ENCODE measurements around the gene FRMD3. TPM values are rescaled to one million over a fixed set of nuclear protein-coding genes. Genes with fewer than 3 reads are reported as not detected.
A peak's percentile ranks its signal among the peaks of the same experiment; 100 is the strongest.

The FRMD3 gene
- total and polyA plus RNA-seq, 8 donors, result 1.3 to 18.0 (median 4.1) TPM

GRCh38 chr9:83209188-83209731, 328.9 kb downstream of the FRMD3 start:
- WGBS, 5 donors, result 87 to 96% (median 89%) methylated on average over 3 of the region's 3 CpGs
- DNase-seq, result peak in 1 of 2 donors; percentile 34
- intact Hi-C loops (cut with DNase I; ENCODE audit: low total_unique reads), result no loop called here

GRCh38 chr9:83208065-83208850, 329.9 kb downstream of the FRMD3 start:
- Histone ChIP-seq H3K27me3 (no peaks in the 10 kb centered on the region), H3K27ac (no peak overlapping the region), H3K9me3 (no peaks in the 10 kb centered on the region), H3K4me1 (no peaks in the 10 kb centered on the region), H3K36me3 (no peaks in the 10 kb centered on the region), H3K4me3 (no peak overlapping the region)
- 60 to 71% (median 65%) methylated on average over 9 of the region's 9 CpGs for WGBS, 5 donors
- TF ChIP-seq CTCF (IDR thresholded peaks at IDR 0.05), result no peak
- no peak for TF ChIP-seq POLR2AphosphoS5 (IDR thresholded peaks at IDR 0.05)
- no peak for TF ChIP-seq EP300 (IDR thresholded peaks at IDR 0.05)
- no peak for TF ChIP-seq POLR2A (IDR thresholded peaks at IDR 0.05)
- DNase-seq, result no peak
- intact Hi-C loops (cut with DNase I; ENCODE audit: low total_unique reads), result no loop called here

More at GRCh38 chr9:83209188-83209731, 328.9 kb downstream of the FRMD3 start:
- H3K4me3 ChIP-seq, result no peak overlapping the region
- no peaks in the 10 kb centered on the region for H3K27me3 ChIP-seq
- no peak for TF ChIP-seq POLR2A (IDR thresholded peaks at IDR 0.05)
- H3K9me3 ChIP-seq, result no peaks in the 10 kb centered on the region
- H3K36me3 ChIP-seq, result no peaks in the 10 kb centered on the region
- no peaks in the 10 kb centered on the region for H3K4me1 ChIP-seq
- no peak overlapping the region for H3K27ac ChIP-seq

GRCh38 chr9:83204047-83204446, 334.2 kb downstream of the FRMD3 start:
- H3K36me3 ChIP-seq, result no peaks in the 10 kb centered on the region
- no peak overlapping the region for H3K4me3 ChIP-seq
- H3K4me1 ChIP-seq, result no peaks in the 10 kb centered on the region
- no peak for DNase-seq
- H3K27me3 ChIP-seq, result no peaks in the 10 kb centered on the region
- H3K27ac ChIP-seq, result no peak overlapping the region
- H3K9me3 ChIP-seq, result no peaks in the 10 kb centered on the region
- TF ChIP-seq POLR2A (IDR thresholded peaks at IDR 0.05), result no peak
- peak in 4 of 7 experiments; percentile 11 to 52 (median 30) for TF ChIP-seq CTCF (IDR thresholded peaks at IDR 0.05)
- WGBS, 5 donors, result 42 to 64% (median 50%) methylated on average over 1 of the region's 1 CpG
- intact Hi-C loops (cut with DNase I; ENCODE audit: low total_unique reads), result no loop called here

- intact Hi-C loops (cut with DNase I; ENCODE audit: low total_unique reads), result no loop called here
- TF ChIP-seq POLR2A (IDR thresholded peaks at IDR 0.05) (no peak), CTCF (IDR thresholded peaks at IDR 0.05) (no peak), EP300 (IDR thresholded peaks at IDR 0.05) (no peak), POLR2AphosphoS5 (IDR thresholded peaks at IDR 0.05) (no peak)
- H3K4me3 ChIP-seq, result no peak overlapping the region
- H3K36me3 ChIP-seq, result no peaks in the 10 kb centered on the region
- no peaks in the 10 kb centered on the region for H3K4me1 ChIP-seq
- no peak for DNase-seq
- no peaks in the 10 kb centered on the region for H3K9me3 ChIP-seq
- H3K27ac ChIP-seq, result no peak overlapping the region
- peaks cover 0 to 8% (median 0%) of the 10 kb centered on the region in 3 donors for H3K27me3 ChIP-seq
- 92 to 98% (median 97%) methylated on average over 2 of the region's 2 CpGs for WGBS, 5 donors
These were observed 337.7 kb downstream of the FRMD3 start for GRCh38 chr9:83200531-83200930.

- H3K4me3 ChIP-seq, result no peak overlapping the region
- intact Hi-C loops (cut with DNase I; ENCODE audit: low total_unique reads), result no loop called here
- TF ChIP-seq EP300 (IDR thresholded peaks at IDR 0.05) (no peak), CTCF (IDR thresholded peaks at IDR 0.05) (no peak), POLR2A (IDR thresholded peaks at IDR 0.05) (no peak), POLR2AphosphoS5 (IDR thresholded peaks at IDR 0.05) (no peak)
- no peaks in the 10 kb centered on the region for H3K4me1 ChIP-seq
- H3K9me3 ChIP-seq, result no peaks in the 10 kb centered on the region
- peaks cover 0 to 8% (median 0%) of the 10 kb centered on the region in 3 donors for H3K27me3 ChIP-seq
- no peaks in the 10 kb centered on the region for H3K36me3 ChIP-seq
- DNase-seq, result no peak
- 63 to 82% (median 72%) methylated on average over 6 of the region's 6 CpGs for WGBS, 5 donors
- no peak overlapping the region for H3K27ac ChIP-seq
These were observed 338.4 kb downstream of the FRMD3 start for GRCh38 chr9:83199832-83200231.
